ENCODE measurements around the gene MKS1.

MKS1 gene

DNA sequence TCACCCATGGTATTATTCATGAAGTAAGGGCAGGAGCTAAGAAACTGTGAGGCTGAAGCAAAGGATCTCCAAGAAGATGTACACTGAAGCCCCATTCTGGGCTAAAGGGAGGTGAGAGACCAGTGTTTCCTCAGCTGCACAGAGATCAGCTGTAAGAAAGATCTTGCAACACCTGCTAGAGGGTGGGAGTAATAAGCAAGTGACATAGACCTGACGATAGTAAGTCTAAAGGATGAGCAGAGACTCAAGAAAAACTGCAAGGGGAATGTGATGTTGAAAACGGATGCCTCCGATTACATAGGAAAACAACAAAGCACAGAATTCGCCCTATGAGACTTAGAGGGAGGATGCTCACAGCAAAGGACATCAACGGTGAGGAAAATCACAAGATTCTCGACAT, 52.4 kb downstream of the MKS1 start, which contains the start of gene OR4D2:
TSS of gene OR4D2 (plus strand) at position 301 of the 400 bp plus-strand sequence. CDS start 2,674 bp downstream, outside the sequence.
- Histone ChIP-seq H3K9ac (no peak within 1 kb of the TSS), H3K27me3 (ENCODE audit: insufficient read depth, low read depth) (no peaks in the 10 kb centered on the region), H3K4me2 (no peak within 1 kb of the TSS), H3K4me1 (ENCODE audit: low read depth, poor library complexity, severe bottlenecking) (no peaks in the 10 kb centered on the region), H3K4me3 (IDR thresholded peaks at IDR 0.05; ENCODE audit: insufficient read depth, low read depth, low read length) (no peak within 1 kb of the TSS), H3K27ac (no peak within 1 kb of the TSS), H2AFZ (ENCODE audit: low read depth) (no peak within 1 kb of the TSS), H3K79me2 (ENCODE audit: insufficient read depth, low read depth) (no peaks in the 10 kb centered on the region), H4K20me1 (ENCODE audit: insufficient read depth) (no peaks in the 10 kb centered on the region), H3K36me3 (ENCODE audit: insufficient read depth) (no peaks in the 10 kb centered on the region)
- TF ChIP-seq, protein P1, sequence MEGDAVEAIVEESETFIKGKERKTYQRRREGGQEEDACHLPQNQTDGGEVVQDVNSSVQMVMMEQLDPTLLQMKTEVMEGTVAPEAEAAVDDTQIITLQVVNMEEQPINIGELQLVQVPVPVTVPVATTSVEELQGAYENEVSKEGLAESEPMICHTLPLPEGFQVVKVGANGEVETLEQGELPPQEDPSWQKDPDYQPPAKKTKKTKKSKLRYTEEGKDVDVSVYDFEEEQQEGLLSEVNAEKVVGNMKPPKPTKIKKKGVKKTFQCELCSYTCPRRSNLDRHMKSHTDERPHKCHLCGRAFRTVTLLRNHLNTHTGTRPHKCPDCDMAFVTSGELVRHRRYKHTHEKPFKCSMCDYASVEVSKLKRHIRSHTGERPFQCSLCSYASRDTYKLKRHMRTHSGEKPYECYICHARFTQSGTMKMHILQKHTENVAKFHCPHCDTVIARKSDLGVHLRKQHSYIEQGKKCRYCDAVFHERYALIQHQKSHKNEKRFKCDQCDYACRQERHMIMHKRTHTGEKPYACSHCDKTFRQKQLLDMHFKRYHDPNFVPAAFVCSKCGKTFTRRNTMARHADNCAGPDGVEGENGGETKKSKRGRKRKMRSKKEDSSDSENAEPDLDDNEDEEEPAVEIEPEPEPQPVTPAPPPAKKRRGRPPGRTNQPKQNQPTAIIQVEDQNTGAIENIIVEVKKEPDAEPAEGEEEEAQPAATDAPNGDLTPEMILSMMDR (conservative IDR thresholded peaks at IDR 0.05; ENCODE audit: low read depth, low read length) = no peak

DNA sequence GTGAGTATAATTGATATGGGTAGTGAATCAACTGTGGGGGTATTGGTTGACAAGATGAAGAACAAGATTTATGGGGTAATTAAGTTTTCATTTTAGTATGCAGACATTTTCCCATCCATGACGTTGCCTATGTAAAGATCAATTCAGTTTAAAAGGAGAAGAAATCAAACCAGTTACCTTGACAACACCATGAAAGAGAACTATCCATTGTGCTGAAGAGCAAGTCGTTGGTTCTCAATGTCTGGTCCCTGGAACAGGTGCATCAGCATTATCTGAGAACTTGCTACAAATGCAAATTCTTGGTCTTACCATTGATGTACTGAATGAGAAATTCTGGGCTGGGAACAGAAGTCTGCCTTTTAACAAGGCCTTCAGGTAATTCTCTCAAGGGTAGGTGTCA, 53.1 kb downstream of the MKS1 start:
- no peak overlapping the region for H3K9ac ChIP-seq
- H3K27ac ChIP-seq = no peak overlapping the region
- TF ChIP-seq, protein P1 (conservative IDR thresholded peaks at IDR 0.05; ENCODE audit: low read depth, low read length) = no peak
- H3K36me3 ChIP-seq (ENCODE audit: insufficient read depth) = no peaks in the 10 kb centered on the region
- H3K4me2 ChIP-seq = no peak overlapping the region
- H3K4me3 ChIP-seq (IDR thresholded peaks at IDR 0.05; ENCODE audit: insufficient read depth, low read depth, low read length) = no peak overlapping the region
- no peaks in the 10 kb centered on the region for H3K4me1 ChIP-seq (ENCODE audit: low read depth, poor library complexity, severe bottlenecking)
- H3K79me2 ChIP-seq (ENCODE audit: insufficient read depth, low read depth) = no peaks in the 10 kb centered on the region
- no peak overlapping the region for H2AFZ ChIP-seq (ENCODE audit: low read depth)
- no peaks in the 10 kb centered on the region for H4K20me1 ChIP-seq (ENCODE audit: insufficient read depth)
- H3K27me3 ChIP-seq (ENCODE audit: insufficient read depth, low read depth) = no peaks in the 10 kb centered on the region

DNA sequence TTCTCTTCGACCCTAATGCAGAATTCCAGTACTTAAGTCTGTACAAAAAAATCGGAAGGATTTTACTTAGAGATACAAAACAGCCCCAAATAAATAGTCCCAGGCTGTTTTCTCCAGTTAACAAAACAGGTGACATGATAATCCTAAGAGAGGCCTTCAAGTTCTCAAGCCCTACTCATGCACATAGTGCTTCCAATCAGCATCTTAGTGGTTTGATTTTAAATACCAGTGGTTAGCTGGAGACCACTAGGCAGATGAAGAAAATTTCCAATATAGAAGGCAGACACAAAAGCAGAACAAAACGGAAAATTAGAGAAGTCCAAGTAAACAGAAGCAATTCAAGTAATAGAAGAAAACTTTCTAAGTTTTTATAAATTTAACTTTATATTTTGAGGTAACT, 57.5 kb downstream of the MKS1 start:
- no peak overlapping the region for H3K27ac ChIP-seq
- no peaks in the 10 kb centered on the region for H3K36me3 ChIP-seq (ENCODE audit: insufficient read depth)
- H3K27me3 ChIP-seq (ENCODE audit: insufficient read depth, low read depth) = no peaks in the 10 kb centered on the region
- TF ChIP-seq, protein P1 (conservative IDR thresholded peaks at IDR 0.05; ENCODE audit: low read depth, low read length) = no peak
- H4K20me1 ChIP-seq (ENCODE audit: insufficient read depth) = no peaks in the 10 kb centered on the region
- H3K4me1 ChIP-seq (ENCODE audit: low read depth, poor library complexity, severe bottlenecking) = no peaks in the 10 kb centered on the region
- no peak overlapping the region for H3K4me3 ChIP-seq (IDR thresholded peaks at IDR 0.05; ENCODE audit: insufficient read depth, low read depth, low read length)
- H2AFZ ChIP-seq (ENCODE audit: low read depth) = no peak overlapping the region
- H3K9ac ChIP-seq = no peak overlapping the region
- H3K79me2 ChIP-seq (ENCODE audit: insufficient read depth, low read depth) = no peaks in the 10 kb centered on the region
- H3K4me2 ChIP-seq = no peak overlapping the region

DNA sequence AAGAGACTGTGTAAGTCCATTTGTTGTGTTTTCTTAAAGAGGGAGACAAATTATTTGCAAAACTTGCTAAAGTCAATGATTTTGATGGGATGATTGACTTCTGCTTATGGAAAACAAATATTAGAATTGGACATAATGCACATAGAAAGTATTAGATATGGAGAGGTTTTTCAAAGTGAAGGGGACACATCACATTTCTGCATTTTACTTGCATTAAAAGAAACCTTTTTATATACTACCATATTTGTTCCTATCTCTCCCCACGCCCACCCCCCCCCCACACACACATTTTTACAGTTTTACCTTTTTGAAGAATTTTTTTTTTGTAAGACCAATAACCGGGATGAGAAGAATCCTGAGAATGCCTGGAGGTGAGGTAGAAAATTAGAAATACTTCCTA, 60.9 kb downstream of the MKS1 start:
- no peak overlapping the region for H3K9ac ChIP-seq
- no peaks in the 10 kb centered on the region for H3K79me2 ChIP-seq (ENCODE audit: insufficient read depth, low read depth)
- TF ChIP-seq, protein P1 (conservative IDR thresholded peaks at IDR 0.05; ENCODE audit: low read depth, low read length) = no peak
- H4K20me1 ChIP-seq (ENCODE audit: insufficient read depth) = no peaks in the 10 kb centered on the region
- H3K4me1 ChIP-seq (ENCODE audit: low read depth, poor library complexity, severe bottlenecking) = no peaks in the 10 kb centered on the region
- H3K4me2 ChIP-seq = no peak overlapping the region
- no peak overlapping the region for H2AFZ ChIP-seq (ENCODE audit: low read depth)
- no peak overlapping the region for H3K4me3 ChIP-seq (IDR thresholded peaks at IDR 0.05; ENCODE audit: insufficient read depth, low read depth, low read length)
- no peaks in the 10 kb centered on the region for H3K27me3 ChIP-seq (ENCODE audit: insufficient read depth, low read depth)
- no peak overlapping the region for H3K27ac ChIP-seq
- no peaks in the 10 kb centered on the region for H3K36me3 ChIP-seq (ENCODE audit: insufficient read depth)

Data from KMS-11 (cell line).